ENCODE measurements around the gene ZFHX3.

The ZFHX3 gene

DNA sequence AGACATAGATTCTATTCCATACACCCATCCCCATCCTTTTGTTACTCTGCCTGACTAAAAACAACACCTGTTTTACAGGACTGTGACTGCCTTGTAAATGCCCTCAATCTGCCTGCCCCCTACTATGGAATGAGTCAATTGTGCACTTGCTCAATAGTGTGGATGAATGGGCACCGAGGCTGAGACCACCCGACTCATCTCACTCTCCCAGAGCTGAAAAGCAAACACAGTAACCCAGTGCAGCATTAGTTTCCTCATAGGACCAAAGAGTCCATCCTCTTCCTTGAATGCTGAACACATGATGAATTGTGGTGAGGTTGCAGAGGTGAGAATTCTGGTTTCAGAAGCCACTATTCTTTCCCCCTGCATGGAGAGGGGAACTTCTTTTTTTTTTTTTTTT, 233.7 kb downstream of the ZFHX3 start:
- no peak for DNase-seq

DNA sequence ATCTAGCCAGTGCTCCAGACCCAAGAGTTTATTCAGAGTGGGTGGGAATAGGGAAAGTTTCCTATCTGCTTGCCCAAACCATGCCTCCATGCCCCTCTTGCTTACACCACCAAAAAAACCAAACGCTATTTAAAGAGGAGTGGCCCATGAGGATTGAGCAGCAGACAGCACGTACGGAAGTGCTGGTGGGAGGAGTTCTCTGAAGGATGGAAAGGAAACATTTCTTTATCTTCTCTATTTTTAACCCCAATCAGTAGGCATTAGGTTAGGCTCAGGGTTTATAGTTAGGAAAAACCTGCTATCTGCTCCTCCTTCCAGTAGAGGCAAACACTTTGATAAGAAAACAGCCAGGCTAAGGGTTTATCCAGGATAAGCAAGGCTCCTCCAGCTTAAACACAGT, 235.3 kb downstream of the ZFHX3 start:
- DNase-seq: no peak

DNA sequence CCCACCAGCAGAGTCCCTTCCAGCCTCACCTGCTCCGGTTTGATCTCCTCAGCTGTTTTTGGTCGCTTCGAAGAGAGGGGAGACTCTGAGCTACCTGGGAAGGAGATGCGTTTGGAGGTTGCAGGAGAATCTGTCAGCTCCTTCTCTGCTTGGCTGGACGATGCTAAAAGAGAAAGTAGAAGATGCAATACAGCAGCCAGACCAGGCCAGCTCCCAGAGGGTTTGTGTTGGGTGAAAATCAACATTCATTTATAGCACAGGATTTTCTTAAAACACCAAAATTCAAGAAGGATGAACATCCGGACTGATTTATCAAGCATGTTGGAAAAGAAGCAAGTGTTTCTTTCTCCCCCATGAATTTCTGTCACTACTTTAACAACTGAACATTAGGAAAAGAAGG, 236.1 kb downstream of the ZFHX3 start:
- no peak for DNase-seq

DNA sequence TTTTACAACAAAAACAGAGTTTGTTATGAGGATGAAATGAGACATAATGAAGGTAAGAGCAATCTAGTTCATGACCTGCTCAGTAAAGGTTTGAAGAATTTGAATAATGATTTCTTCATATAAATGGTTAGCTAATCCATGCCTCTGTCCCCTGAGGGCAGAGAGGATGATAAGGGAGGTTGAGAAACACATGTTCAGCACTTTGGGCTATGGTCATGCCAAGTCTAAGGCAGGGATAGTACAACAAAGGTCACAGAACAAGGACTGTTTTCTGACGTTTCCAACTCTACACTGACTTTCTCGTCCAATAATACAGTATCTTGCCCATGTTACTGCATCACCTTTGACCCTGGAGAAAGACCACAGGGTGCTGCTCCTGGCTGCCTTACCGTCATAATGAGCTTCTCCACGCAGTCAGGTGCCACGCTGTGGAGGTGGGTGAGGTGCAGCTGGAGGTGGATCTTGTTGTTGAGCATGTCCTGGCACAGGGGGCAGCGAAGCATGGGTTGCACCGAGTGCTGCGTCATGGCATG, 236.7 kb downstream of the ZFHX3 start:
- DNase-seq: no peak

DNA sequence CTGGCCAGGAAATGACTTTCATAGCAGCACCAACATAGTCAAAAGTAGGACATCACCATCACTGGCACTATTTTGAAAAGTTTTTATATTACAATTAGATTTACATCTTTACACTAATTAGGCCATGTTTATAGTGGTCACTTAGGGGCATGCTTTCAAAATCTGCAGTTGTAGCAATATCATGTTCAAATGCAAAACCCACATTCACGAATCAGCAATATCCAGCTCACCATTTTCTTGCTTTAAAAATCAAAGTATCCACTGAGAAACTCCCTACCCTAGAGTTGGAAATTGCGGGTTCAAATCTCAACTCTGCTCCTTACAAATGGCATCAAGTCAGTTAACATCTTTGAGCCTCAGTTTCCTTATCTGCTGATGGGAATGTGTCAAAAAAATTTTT, 237.4 kb downstream of the ZFHX3 start:
- no peak for DNase-seq

DNA sequence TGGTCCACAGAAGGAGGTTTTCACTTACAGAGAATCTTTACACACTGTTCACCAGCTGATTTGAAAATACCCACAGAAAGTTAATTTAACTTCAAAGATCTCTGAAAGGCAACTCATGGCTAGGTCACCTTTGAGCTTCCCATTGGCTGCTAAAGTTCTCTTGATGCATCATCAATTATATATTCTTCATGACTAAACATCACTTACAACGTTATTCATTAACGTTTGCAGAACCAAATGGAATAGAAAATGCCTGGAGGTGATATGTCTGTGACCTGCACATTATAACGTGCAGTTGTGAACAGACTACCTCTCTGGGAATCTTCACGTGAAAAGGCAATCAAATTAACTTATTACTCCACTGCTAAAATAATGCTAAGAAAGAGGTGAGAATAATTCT, 238.5 kb downstream of the ZFHX3 start:
- no peak for DNase-seq

DNA sequence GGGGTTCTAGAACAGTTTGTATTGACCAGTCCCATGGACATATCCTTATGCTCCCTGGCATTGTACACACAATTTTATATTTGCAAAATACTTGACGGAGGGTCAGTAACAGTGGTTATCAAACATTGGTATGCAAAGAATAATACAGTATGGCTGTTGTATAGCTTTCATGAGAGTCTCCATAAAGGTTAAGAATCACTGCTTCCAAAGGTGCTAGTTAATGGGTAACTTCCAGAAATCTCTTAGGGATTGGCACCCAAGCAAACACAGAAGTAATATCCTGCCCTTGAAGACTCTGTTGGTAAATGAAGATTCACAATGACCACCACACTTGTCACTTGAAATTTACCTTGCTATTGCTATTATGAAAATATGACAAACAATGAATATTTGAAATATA, 239.2 kb downstream of the ZFHX3 start:
- no peak for DNase-seq

DNA sequence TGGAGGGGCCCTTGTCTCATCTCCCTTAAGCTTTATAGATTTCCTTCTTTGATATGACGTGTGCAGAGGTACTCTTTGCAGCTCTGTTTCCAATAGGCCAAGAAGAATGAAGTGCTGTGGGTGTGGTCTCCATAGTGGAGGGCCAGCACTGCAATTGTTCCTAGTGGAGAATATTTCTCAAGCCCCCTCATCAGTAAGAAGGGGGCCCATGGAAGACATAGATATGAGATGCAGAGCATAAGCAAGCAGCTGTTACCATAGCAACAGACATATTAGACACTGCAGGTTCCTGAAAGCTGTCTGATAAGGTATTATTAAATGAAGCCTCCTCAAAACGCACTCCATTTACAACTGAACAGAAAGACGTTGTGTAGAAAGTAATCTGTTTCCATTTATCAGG, 240.7 kb downstream of the ZFHX3 start:
- peak; percentile 1 for DNase-seq

DNA sequence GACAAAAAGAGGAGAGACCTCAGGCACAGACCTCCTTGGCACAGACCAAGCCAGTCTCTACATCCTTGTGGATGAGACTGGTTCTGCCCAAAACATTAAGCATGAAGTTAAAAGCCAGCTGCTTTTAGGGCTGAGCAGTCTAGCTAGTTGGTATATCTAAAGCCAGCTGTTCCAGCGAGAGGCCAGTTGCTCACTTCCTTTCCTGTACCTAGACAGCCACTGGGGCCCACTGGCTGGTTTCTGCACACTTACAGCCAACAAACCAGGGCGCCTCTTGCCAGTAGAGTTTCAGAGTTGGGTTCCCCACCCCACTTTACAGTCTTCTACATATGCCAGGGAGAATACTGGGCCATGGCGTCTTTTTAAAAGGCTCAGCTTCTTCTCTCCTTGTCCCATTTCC, 242.4 kb downstream of the ZFHX3 start:
- no peak for DNase-seq

DNA sequence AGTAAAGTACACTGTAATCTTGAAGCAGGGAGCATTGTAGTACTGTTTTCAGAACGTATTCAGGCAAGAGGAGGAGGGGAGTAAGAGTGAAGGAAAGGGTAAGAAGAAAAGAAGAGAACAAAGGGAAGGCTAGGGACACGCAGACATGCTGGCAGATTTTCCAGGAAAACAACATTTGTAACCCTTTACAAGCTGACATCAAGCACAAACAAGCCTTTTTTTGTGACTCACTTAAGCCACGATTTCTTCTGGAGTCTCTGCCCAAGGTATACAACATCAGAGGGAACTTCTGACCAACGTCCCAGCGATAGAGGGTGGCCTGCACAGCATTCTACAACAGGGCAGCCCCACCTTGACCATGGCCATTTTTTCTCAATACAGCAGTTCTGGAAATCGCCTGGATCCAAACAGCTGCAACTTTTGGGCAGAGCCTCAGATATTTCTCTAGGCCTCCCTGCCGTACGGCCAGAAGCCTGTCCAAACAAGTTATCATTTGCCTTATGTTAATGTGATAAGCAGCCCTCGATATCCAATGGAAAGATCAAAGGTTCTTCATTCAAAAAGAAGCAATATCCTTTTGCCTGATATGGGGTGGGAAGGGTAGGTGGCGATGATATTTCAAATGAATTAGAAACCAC, 247.3 kb downstream of the ZFHX3 start:
- DNase-seq: no peak

DNA sequence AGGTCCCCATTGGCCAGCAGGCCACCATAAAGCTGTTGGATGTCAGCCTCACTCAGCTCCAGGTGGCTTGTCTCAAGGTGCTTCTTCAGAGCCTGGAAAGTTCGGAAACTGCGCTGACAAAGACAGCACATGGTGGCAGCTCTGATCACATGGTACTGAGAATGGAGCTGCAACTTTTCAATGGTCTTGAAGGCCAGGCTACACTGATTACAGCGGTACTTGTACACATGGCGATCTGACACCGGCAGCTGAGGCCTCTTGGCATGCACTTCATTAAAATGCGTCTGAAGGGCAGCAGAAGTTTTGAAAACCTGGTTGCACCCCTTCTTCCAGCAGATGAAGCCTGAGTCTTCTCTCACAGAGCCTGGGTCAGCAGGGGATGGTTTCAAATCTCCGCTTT, 249.7 kb downstream of the ZFHX3 start:
- no peak for DNase-seq

DNA sequence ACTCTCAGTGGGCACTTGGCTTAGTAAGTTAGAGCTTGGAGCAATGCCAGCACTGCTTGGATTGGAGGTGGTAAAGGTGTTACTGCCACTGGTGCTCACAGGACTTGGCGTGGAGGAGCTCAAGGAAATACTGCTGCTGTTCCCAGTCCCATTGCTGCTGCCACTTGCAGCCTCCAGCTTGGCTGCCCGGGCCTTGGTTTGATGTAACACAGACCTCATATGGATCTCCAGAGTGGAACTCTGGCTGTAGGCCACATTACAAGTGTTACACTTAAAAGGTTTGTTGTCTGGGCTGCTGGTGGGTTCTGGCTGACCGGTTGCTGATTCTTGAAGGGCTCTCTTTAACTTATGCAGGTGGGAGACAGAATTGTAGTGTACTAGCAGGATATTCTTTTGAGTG, 250.3 kb downstream of the ZFHX3 start:
- DNase-seq: peak; percentile 5

DNA sequence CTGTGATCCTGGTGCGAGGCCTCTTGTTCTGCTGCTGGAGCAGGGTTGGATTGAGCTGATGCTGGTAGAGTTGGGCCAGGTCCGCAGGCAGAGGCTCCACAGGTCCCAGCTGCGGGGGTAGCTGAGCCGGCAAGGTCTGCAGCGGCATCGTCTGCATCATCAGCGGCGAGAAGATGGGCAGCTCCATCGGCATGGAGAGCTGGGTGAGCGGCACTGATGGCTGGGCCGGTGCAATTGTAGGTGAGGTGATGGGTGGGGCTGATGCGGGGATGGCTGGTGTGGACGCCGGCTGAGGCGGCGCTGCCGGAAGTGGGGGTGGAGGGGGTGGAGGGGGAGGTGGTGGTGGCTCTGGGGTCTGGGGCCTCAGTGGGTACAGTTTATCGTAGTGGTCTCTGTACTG, 251.7 kb downstream of the ZFHX3 start:
- DNase-seq: no peak

DNA sequence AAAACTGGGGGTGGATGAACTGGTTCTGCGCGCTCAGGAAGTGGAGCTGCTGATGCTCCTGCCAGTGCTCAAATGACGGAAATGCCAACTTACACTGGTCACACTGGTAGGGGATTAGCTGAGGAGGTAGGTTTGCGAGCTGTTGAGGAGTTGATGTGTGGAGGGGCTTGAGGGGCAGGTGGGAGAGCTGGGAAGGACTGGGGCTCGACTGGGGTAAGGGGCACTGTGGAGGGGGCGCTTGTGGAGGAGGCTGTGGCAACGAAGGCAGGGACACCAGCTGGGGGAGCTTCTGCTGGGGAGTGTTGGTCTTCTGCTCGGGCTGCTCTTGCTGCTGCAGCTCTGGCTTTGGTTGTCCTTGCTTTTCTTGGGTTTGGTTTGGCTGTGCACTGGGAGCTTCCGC, 252.9 kb downstream of the ZFHX3 start:
- no peak for DNase-seq

DNA sequence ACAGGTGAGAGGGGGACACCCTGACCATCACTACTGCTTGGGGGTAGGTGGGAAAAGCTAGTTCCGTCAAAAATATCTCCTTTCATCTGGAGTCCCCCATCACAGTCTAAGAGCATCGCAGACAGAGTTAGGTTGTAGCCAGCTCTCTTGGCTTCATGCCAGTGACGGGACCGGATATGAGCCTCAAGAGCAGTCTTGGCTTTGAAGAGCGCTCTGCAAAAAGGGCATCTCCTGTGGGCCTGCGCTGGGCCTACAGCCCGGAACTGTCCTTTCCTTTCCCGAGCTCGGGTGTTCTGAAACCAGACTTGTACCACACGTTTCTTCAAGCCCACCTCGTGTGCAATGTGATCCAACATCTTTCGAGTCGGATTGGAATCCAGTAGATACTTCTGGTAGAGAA, 253.6 kb downstream of the ZFHX3 start:
- DNase-seq: no peak

DNA sequence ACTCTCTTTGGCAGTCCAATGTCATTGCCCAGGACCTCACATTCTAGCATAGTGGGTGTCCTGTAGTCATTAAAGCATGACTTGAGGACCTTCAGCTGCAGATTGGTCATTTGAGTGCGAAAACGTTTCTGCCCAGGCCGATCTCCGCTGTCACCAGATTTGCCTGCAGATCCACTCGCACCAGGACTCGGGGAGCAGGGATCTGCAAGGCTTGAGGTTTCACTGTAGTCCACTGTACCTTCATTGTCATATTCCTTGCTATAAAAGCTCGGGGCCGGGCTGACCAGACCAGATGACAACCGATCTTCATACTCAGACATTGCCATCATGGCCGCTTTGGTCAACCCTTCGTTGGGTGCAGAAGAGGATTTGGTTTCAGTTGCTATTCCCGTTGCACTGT, 254.2 kb downstream of the ZFHX3 start:
- DNase-seq: no peak

DNA sequence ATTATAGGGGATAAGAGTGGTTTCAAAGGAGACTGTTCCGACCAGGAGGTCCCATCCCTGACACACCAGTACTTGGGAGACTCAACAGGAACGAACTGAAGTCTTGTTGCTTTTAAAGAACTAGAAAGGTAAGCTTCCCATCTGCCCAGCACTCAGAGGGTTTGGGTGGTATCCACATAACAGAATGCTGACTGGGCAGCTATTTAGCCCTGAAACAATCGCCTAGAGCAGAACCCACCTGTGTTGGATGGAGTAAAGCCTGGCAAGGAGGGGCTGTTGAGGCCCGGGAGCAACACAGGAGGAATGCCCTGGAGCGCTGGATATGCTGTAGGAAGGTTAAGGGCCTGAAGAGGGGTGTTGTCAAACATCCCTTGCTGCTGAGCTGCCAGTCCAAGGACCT, 254.9 kb downstream of the ZFHX3 start:
- no peak for DNase-seq

DNA sequence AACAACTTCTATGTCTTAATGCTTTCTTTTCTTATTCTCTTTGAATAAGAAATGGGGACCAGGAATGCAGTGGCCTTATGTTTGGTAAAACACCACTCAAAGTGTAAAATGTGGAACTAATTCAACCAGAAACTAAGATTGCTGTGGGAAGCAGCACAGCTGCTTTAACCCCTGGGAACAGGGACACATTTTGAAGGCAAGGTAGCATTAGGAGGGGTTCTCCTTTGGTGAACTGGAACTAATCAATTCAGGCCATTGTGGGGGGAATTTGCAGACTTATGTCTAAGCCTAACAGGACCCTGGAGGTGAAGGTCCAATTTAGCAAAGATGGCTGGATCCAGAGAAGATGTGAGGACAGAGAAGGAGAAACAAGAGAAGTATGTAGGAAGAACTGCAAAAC, 256.1 kb downstream of the ZFHX3 start:
- DNase-seq: no peak

DNA sequence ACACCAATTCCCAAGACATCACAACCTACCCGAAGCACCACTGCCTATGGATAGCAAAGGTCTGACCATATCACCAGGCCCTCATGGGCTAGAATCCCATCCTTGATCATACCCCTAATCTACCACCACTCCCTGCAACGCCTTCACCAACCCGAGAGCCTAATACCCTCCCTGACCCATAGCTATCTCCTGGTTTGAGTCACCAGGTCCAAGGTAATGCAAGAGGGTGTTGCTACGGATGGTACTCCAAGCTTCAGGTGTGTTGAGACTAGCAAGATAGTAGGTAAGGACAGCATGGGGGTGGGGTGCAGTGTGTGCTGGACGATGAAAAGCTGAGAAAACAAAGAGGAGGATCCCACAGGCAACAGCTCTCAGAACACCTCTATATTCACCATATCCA, 258.0 kb downstream of the ZFHX3 start:
- DNase-seq: no peak

DNA sequence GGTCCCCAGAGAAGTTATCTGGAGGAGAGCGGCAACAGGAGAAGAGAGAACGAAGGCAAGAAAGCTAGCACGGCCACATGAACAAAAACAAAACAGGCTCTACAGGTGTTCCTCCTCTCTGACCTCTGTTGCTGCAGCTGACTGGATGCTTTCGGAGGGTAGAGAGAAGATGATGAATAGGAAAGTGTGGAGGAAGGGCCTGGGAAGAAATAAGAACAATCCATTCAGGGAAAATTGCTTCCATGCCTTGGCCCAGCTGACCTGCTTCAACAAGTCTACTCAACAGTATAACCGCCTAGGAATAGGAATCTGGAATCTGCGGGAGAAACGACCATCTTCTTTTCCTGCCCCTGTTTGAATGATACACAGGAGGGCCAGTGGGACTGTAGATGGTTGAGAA, 258.5 kb downstream of the ZFHX3 start:
- no peak for DNase-seq

DNA sequence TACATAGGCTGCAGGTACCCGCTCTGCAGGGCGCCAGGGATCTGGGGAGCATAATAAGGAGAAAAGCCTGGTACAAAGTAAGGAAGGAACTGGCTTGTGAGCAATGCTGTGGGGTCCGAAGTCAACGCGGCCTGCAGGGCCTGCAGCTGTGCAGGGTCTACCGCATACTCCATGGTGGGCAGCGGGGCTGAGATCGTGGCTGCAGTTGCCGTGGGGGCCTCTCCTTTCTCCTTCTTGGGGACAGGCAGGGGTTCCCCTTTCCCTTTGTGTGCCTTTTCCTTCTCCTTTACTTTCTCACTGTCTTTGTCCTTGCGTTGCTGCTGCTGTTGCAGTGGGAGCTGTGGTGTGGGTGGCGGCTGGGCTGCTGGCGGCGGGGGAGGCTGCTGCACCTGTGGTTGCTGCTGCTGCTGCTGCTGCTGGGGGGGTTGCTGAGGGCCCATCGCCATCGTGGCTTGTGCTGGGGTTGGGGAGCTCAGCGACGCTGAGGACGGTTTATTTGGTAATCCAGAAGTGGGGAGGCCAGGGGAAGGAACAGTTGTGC, 259.6 kb downstream of the ZFHX3 start:
- no peak for DNase-seq

DNA sequence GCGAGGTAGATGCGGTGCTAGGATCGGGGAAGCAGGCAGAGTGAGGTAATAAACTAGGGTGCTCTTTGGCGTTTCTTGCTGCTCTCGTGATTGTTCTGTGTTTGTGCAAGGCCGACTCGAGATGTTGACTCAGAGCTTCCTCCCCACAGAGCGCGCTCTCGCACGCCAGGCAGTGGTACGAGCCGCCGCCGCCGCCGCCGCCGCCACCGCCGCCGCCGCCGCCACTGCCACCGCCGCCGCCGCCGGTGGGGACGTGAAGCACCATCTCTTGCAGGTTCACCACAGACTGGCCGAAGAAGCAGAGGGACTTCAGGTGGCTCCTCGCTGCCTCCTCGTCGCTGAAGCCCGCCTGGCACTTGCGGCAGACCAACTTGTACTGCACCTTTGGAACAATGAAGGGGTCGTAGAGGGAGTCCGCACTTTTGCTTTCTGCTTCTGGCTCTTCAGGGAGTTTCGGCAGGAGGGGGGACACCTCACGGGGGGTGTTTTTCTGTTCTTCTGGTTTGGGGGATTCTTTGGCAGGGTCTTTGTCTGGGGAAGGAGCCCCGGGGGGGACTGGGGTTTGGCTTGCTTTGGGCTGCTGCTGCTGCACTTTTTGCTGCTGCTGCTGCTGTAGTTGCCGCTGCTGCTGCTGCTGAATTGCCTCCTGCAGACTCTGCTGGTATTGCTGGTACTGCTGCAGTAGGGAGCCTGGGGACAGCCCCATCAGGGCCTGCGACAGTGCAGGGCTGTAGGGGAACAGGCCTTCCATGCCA, 260.2 kb downstream of the ZFHX3 start:
- DNase-seq: peak; percentile 78

DNA sequence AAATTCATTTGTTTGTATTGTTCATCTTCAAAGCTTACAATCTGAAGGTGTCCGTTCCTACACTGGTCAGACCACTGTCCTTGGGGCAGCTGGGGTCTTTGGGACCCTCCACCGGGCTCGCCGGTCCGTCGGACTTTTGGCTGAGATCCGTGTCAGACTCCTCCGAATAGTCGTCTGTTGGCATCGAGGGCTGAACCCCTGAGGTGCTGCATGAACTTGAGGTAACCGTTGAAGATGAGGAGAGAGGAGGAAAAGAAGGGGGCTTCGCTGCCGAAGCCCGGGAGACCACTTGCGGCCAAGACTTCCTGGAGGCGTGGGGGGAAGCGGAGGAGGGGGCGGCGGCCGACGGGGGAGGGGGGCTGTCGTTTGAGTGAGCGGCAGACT, 260.8 kb downstream of the ZFHX3 start:
- no peak for DNase-seq

DNA sequence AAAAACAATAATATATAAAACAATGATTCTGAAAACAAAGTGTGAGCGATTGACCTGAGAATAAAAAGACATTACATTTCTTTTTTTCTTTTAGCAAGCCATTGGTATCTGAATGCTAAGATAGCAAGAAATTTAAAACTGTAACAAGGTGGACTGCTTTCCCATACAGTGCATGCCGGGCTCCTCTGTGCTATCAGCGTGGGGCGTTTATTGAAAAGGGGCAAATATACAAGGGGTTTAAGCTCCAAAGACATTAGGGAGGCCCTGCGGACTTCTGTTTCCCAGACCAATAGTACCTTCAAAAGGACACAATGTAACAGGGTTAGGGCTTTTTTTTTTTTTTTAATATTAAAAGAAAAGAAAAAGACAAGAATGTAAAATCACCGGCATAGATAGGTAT, 261.3 kb downstream of the ZFHX3 start:
- peak; percentile 7 for DNase-seq

DNA sequence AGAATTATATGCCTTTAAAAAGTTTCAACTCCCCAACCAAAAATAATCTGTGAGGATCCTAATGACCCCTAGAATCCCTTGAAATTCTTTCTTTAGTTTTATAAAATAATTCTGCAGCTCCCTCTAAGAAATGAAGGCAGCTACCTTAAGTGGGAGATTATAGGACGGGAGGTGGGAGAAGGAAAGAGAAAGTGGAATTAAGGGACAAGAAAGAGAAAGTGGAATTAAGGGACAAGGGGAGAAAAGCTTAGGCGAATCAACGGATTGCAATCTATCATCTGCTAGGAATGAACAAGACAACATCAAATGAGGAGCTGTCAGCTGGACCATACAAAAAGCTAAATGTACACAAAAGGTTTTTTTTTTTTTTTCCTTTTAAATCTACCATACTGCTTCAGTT, 262.0 kb downstream of the ZFHX3 start:
- DNase-seq: peak; percentile 8

Data from NCI-H69 (cell line).